Measurements from ENCODE around the gene FAM83G.
"Not testable (repeated sequence)": the region's sequence is repeated elsewhere in the genome, so short reads cannot be mapped to it uniquely, and the experiment has no call there.

Gene FAM83G

DNA sequence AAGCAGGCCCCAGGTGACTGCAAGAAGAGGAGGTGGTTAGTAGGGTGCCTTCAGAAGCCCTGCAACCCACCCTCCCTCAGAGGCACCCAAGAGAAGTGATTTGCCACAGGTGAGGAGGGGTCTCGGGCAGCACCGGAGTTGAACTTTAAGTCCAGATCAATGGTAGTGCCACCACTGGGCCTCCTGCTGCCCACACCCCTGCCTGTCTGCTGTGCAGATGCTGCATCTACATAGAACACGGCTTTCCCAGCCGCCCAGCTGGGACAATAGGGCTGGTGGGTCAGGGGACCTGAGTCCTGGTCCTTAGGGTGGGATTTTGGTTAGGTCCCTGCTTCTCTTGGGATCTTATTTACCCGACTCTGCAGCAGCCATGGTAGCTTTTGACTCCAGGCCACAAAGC is 17.6 kb upstream of the FAM83G start:
- DNase-seq = no peak

GRCh38 chr17:19021622-19022083 is 17.1 kb upstream of the FAM83G start:
- no peak for DNase-seq

- not testable (repeated sequence) for DNase-seq
Observed at GRCh38 chr17:19021011-19021621, 16.6 kb upstream of the FAM83G start.

GRCh38 chr17:19020016-19020415 is 15.5 kb upstream of the FAM83G start:
- no peak for DNase-seq

DNA sequence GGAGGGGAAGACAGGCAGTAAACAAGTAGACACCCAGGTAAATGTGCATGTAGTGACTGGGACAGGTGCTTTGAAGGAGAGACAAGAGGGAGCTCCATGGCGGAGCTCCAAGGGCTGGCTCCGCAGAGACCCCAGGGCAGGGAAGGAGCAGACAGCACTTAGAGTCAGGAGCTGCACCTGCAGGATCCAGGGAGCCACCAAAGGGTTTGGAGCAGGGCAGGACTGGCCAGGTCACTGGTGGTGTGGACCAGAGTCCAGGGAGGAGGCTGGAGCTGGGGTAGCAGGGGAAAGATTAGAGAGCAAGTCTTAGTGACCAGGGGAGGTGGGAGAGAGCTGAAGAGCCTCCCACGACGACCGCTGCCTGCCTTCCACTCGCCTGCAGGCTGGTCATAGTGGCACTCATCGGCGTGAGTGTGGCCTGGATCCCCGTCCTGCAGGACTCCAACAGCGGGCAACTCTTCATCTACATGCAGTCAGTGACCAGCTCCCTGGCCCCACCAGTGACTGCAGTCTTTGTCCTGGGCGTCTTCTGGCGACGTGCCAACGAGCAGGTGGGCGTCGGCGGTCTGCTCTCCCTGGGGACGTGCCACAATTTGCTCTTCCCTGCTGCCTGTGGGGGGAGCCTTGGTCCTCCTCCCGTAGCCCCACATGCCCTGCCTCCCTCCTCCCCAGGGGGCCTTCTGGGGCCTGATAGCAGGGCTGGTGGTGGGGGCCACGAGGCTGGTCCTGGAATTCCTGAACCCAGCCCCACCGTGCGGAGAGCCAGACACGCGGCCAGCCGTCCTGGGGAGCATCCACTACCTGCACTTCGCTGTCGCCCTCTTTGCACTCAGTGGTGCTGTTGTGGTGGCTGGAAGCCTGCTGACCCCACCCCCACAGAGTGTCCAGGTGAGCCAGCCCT is 14.7 kb upstream of the FAM83G start:
- DNase-seq = no peak

- no peak for DNase-seq
Observed at GRCh38 chr17:19018600-19018950, 14.0 kb upstream of the FAM83G start.

DNA sequence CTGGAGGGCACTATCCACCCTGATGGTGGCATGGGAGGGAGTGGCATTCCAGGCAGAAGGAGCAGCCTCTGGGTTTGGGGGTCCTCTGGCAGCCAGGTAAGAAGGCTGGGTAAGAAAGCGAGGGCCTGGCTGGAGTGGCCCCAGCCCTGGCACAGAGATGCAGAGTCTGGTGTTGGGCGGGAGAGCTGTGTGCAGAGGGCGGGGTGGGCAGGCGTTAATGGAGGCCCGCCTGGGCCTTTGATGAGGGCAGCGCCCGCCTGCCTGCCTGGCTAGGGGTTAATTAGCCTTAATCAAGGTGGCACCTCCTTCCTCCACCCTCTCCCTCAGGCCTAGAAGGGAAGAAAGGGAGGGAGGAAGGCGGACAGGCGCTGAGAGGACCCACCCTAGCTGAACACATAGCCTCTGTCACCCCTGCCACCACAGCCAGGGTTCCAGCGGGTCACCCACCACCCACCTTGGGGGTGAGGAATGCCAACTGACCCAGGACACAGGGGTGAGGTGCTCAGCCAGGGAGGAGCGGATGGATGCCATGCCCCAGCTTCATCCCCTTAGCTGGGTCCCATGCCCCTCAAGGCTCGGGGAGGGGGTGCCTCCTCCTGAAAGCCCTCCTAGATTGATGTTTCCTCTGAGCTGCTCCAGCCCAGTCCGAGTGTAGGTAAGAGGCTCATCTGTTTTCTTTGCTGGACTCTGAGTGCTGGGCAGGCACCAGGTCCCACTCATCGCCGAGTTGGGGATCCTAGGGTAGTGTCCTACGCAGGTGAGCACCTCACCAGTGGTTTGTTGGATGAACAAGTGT is 13.4 kb upstream of the FAM83G start:
- DNase-seq = no peak

GRCh38 chr17:19017401-19017800 is 12.8 kb upstream of the FAM83G start:
- DNase-seq = no peak

DNA sequence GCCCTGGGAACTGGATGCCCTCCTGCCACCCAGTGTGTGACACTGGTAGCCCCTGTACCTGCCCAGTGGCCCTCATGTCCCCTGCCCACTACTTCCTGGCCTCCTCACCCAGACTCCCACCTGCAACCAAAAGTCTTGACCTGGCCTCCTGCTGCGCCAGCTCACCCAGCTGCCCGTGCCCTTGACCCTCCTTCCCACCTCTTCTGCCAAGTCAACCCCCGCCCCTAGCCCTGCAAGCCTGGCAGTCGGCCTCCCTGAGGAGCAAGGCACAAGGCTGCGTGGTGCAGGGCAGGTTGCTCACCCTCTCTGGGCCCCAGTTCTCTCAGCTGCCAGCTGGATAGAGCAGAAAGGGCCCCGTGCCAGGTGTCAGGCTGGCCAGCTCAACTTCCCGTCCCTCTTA is 12.3 kb upstream of the FAM83G start:
- no peak for DNase-seq

DNA sequence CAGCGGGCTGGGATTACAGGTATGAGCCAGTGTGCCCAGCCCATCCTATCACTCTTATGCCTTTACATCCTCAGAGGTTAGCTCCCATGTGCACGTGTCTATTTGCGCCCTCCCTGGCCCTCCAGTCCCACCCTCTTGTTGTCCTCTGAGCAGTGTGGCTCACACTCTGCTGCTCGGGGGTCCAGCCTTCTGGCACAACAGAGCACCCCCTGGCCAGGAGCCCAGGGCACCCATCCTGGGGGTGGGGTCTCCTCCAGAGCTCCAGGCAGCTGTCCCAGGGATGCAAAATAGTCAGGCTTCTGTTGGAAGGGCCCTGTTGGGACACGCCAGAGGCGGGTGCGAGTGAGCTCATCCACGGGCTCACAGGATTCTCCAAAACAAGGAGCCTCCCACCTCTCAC is 11.7 kb upstream of the FAM83G start:
- DNase-seq = no peak

- DNase-seq = no peak
Observed at GRCh38 chr17:19015428-19015827, 10.9 kb upstream of the FAM83G start.

- no peak for DNase-seq
Observed at GRCh38 chr17:19014628-19015215, 10.2 kb upstream of the FAM83G start.

- DNase-seq = no peak
Observed at GRCh38 chr17:19013806-19014627, 9.5 kb upstream of the FAM83G start.

DNA sequence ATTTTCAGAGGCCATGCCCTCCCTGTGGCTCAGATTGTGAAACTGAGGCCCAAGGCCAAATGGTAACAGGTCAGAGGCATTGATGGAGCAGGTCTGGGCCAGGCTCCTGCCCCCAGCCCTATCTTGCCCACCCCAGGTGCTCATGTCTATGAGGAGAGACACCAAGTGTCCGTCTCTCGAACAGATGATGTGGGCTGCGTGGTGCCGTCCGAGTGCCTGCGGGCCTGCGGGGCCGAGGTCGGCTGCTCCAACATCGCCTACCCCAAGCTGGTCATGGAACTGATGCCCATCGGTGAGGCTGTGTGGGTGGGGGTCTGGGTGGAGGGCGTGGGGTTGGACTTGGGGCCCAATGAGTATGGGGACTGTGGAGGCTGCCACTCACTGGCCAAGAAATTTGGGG is 8.7 kb upstream of the FAM83G start:
- no peak for DNase-seq

DNA sequence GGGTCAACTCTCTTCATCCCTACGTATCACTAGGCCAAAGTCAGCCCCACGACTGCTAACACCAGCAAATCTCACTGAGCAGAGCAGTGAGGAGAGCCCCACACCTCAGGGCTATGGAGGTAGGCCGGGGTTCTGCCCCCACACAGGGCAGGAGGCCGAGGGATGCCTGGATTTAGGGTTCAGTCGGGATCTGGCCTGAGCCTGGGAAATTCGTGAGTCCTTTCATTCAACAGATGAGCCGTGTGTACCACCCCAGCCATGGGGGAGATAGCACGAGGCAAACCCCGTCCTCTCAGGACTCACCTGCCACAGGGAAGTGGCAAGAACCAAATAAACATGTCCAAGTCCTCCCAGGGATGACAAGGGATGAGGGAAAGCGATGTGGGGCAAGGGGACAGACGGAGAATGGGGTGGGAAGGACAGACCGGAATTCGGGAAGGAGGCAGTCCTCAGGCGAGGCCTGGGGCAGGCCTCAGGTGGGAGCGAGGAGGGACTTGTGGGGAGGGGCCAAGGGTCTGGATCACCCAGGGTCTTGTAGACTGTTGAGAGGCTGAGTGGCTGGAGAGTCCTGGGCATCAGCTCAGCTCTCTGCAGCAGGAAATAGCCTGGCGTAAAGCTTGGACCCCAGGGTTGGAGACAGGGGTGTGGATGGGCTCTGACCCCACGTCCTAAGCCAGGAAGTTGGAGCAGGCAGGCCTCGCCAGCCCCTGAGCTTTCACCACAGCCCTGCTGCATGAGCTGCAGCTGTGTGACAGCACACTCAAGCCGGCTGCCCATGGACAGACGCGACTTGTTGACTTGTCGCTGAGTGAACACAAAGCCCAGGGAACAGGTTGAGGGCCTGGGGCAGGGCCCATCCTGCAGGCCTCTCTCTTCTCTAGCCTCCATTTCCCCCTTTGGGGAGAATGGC is 7.9 kb upstream of the FAM83G start:
- DNase-seq = no peak

DNA sequence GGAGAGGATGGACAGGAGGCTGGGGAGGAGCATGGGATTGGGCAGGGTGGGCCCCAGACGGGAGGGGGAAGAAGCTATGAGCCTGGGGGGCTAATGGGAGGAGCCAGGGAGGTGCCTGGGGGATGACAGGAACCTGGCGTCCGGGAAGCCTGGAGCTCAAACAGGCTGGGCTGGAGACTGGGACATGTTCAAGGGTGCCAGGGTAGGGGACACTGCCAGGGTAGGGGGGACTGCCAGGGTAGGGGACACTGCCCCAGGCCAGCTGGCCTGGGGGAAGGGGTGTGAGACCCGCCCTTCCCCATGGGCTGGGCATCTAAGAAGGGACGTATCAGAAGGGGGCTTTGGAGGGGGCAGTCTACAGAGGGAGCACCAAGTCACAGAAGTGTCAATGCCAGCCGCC is 7.0 kb upstream of the FAM83G start:
- no peak for DNase-seq

DNA sequence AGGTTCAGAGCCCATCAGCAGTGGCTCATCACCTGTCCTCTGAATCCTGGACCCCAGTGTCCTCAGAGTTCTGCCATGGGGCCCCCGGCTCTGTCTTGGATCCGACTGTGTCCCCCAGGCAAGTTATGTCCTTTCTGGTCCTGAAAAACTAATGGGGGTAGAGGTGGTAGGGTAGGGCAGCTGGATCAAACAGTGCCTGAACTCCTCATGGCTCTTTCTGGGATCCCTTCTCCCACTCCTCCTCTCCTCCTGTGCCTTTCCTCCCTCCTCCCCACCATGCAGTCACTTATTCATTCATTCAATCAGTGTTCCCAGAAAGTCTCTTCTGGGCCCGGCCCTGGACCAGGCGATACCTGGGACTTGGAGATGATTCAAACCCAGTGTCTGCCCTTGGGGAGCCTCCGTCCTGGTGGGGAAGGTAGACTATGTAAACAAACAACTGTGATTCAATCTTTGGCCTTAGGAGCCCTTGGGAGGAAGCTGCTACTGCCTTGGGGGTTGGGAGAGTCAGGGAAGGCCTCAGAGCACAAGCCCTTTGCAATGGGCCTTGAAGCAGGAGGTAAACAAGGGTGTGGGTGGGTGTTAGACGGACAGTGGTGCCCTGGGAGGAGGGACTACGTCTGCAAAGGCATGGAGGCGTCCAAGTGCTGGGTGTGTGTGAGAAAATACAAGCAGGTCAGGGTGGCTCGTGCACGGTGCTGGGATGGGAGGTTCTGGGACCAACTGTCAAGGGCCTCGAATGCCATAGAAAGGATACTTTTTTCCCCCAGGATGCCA is 6.4 kb upstream of the FAM83G start:
- DNase-seq = peak; percentile 6

- DNase-seq = no peak
Observed at GRCh38 chr17:19009970-19010369, 5.4 kb upstream of the FAM83G start.

- no peak for DNase-seq
Observed at GRCh38 chr17:19006698-19007097, 2.1 kb upstream of the FAM83G start.

GRCh38 chr17:19005789-19006430 is 1.3 kb upstream of the FAM83G start:
- no peak for DNase-seq
